Epidermal melanocyte (primary cell): ENCODE data around the gene EFHB.
"Not testable (repeated sequence)": the region's sequence is repeated elsewhere in the genome, so short reads cannot be mapped to it uniquely, and the experiment has no call there.

Experiments used
- DNase-seq: peaks from one replicate; pipeline ENCODE4 v3.0.0; 2011; ENCODE audit warnings: low spot score; ENCODE audit not compliant: insufficient read length

Gene EFHB

DNA sequence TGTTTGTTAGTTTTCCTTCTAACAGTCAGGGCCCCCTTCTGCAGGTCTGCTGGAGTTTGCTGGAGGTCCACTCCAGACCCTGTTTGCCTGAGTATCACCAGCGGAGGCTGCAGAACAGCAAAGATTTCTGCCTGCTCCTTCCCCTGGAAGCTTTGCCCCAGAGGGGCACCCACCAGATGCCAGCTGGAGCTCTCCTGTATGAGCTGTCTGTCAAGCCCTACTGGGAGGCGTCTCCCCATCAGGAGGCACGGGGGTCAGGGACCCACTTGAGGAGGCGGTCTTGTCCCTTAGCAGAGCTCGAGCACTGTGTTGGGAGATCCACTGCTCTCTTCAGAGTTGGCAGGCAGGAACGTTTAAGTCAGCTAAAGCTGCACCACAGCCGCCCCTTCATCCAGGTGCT lies 87.4 kb downstream of the EFHB start:
- not testable (repeated sequence) for DNase-seq
